Caki2 (cell line): ENCODE measurements around the gene ITPRIPL2. TPM values are rescaled to one million over a fixed set of nuclear protein-coding genes. Genes with fewer than 3 reads are reported as not detected.

Source experiments
- DNase-seq: peaks from one replicate; pipeline ENCODE4 v3.0.0-alpha.2; 2015; ENCODE audit warnings: low read depth
- in situ Hi-C: cut with HindIII; loops from 2 replicates; pipeline ENCODE4 v1.10.0; 2016; ENCODE audit warnings: low sequenced_read_pairs, low pct_unique_long_range_greater_than_20kb, mixed read lengths
- total RNA-seq: library from RNA; depleted of rRNA; stranded (reverse); fragments of >200 nt; shearing (Covaris generic); gene quantifications from 2 replicates; pipeline ENCODE4 v1.2.3, GENCODE V29; 2014; ENCODE audit warnings: low replicate concordance

The ITPRIPL2 gene
- total RNA-seq, 1 experiment from 2014 or later, result 19.7 TPM

GRCh38 chr16:19090916-19091315, 22.8 kb upstream of the ITPRIPL2 start:
- no peak for DNase-seq
- in situ Hi-C loops, result no loop called here

GRCh38 chr16:19092653-19093410, 20.9 kb upstream of the ITPRIPL2 start:
- in situ Hi-C loops, result no loop called here
- DNase-seq, result no peak

- in situ Hi-C loops, result no loop called here
- no peak for DNase-seq
Observed at GRCh38 chr16:19093631-19094541, 19.9 kb upstream of the ITPRIPL2 start.

- in situ Hi-C loops, result no loop called here
- peak; percentile 78 for DNase-seq
Observed at GRCh38 chr16:19094542-19095365, 19.0 kb upstream of the ITPRIPL2 start.

DNA sequence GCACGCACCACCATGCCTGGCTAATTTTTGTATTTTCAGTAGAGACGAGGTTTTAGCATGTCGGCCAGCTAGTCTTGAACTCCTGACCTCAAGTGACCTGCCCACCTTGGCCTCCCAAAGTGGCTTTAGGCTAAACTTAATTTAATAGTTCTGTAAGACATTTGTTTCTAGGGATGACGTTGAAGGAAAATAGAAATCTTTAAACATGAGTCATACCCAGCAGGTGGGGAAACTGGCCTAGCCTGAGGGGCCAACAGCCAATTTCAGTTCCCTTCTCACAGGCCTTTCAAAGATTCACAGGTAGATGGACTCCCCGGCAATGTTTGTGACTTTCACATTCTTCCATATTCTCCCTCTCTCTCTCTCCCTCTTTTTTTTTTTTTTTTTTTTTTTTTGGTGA, 18.1 kb upstream of the ITPRIPL2 start:
- DNase-seq, result peak; percentile 63
- in situ Hi-C loops, result no loop called here

DNA sequence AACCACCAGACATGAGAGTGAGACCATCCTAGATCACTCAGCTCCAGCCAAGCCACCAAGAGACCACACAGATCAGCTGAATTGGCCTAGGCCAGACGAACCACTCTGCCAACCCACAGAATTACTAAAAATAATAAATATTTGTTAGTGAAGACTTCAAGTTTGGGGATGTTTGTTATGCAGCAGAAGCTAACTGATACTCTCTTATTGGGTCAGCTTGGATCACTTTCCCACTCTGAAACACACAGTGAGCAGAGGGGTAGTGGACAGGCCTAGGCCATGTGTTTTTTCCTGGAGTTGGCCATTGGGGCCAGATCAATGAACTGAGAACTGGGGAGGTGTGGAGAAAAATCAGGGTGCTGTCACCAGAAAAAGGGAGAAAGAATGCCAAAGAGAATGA, 15.6 kb upstream of the ITPRIPL2 start:
- no peak for DNase-seq
- in situ Hi-C loops, result no loop called here

GRCh38 chr16:19102187-19102872, 11.4 kb upstream of the ITPRIPL2 start:
- in situ Hi-C loops, result loop anchor here (25.0 kb wide), 1 partner anchor 435 kb away; no protein-coding TSS in a partner anchor
- no peak for DNase-seq

DNA sequence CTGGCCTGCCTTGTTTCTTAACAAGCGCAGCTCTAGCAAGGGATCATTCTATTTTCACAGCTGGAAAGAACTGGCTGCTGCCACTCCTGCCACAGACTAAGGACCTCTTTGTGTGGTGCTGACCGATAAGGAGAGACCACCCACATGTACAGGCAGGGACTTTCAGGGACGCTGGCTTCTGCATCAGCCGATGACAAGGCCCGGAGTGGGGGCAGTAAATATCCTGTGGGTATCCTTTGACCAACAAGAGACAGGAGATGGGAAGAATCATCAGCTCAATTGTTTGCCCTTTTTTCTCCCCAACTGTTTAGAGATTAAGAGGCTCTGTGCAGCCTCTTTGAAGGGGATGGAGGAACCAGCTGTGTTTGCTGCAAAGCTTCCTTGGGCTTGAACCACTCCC, 9.2 kb upstream of the ITPRIPL2 start:
- in situ Hi-C loops, result loop anchor here (25.0 kb wide), 1 partner anchor 433 kb away; no protein-coding TSS in a partner anchor
- no peak for DNase-seq

DNA sequence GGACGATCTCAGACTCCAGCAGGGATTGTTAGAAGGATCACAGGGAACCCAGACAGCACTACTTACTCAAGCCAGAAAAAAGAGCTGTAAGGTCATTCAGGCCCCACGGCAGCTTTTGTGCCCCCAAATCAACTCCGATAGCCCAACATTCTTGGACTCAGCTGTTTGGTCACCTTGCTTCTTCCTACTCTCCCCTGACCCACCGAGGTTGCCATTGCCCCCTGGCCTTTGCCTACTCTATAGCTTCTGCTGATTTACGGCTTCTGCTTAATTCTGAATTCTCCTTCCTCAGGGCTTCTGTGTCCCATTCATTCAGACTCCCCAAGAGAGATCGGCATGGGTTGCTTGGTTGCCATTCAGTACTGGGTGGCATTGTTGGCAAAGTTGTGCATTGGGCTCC, 8.6 kb upstream of the ITPRIPL2 start:
- no peak for DNase-seq
- in situ Hi-C loops, result loop anchor here (25.0 kb wide), 1 partner anchor 432 kb away; no protein-coding TSS in a partner anchor

DNA sequence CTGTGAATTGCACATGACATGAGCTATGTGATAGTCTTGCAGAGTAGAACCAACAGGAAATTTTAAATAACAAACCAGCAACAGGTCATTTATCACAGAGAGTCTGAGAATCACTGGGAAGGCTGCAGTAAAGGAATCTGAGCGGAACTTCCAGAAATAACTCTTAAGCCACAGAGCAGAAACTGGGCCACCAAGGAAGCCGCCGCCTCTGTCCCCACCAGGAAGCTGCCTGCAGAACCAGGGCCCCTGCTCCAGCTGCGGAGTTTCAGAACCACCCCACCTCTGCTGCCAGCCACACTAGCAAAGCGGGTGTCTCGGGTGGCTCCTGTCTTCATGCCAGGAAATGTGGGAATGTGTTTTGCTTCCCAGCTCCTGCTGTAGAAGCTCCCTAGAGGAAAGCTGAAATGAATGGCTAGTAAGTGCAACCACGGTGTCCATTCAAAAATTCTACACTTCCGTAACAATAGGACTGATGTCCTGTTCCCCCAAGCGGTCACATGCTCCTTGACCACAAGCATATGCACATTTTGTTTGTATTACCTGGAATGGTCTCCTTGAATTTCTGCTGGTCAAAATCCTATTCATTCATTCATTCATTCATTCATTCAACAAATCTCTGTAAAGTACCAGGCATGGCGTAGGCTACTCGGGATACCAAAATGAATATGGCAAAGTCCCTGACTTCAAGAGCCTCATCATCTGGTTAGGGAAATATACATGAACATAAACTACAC, 7.7 kb upstream of the ITPRIPL2 start:
- in situ Hi-C loops, result loop anchor here (25.0 kb wide), 1 partner anchor 431 kb away; no protein-coding TSS in a partner anchor
- peak; percentile 32 for DNase-seq

- DNase-seq, result no peak
- in situ Hi-C loops, result loop anchor here (25.0 kb wide), 1 partner anchor 431 kb away; no protein-coding TSS in a partner anchor
Observed at GRCh38 chr16:19106625-19107020, 7.1 kb upstream of the ITPRIPL2 start.

- in situ Hi-C loops, result loop anchor here (25.0 kb wide), 1 partner anchor 429 kb away; no protein-coding TSS in a partner anchor
- no peak for DNase-seq
Observed at GRCh38 chr16:19108409-19109287, 5.1 kb upstream of the ITPRIPL2 start.

GRCh38 chr16:19109288-19109664, 4.5 kb upstream of the ITPRIPL2 start:
- in situ Hi-C loops, result loop anchor here (25.0 kb wide), 1 partner anchor 428 kb away; no protein-coding TSS in a partner anchor

DNA sequence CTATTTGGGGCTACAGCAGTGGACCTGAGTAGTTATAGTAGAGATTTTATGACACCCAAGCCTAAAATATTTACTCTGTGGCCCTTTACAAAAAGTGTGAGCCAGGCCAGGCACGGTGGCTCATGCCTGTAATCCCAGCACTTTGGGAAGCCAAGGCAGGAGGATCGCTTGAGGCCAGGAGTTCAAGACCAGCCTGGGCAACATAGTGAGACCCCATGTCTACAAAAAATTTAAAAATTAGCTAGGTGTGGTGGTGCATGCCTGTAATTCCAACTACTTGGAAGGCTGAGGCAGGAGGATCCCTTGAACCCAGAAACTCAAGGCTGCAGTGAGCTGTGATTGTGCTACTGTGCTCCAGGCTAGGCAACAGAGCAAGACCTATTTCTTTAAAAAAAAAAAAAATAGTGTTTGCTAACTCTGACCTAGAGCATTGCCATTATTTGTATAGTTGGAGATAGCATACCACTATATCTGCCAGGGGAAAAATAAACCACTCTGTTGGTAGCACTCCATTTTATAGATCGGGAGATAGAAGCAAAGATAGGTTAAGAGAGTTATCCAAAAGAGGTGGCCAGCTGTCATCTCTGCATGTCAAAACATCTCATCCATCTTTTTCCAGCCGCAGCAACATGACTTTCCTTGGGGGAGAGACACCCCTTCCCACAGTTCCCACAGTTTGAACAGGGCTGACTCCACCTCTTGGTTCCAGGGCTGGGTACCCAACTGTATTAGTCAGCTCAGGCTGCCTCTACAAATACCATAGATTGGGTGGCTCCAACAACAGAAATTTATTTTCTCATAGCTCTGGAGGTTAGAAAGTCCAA, 3.0 kb upstream of the ITPRIPL2 start:
- in situ Hi-C loops, result loop anchor here (25.0 kb wide), 1 partner anchor 427 kb away; no protein-coding TSS in a partner anchor
- DNase-seq, result no peak

More at GRCh38 chr16:19109288-19109664, 4.5 kb upstream of the ITPRIPL2 start:
- no peak for DNase-seq

DNA sequence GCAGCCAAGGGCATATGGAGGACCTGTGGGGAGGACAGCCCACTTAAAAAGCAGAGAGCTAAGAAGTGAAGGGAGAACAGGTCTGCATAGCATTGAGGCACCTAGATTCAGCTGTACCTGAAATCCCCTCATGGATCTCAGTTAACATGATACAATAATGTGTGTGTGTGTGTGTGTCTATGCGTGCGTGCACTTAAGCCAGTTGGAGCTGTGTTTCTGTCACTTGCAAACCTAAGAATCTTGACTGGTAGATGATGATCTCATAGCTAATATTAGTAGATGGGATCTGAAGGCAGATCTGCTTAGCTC, 1.7 kb upstream of the ITPRIPL2 start:
- no peak for DNase-seq
- in situ Hi-C loops, result loop anchor here (25.0 kb wide), 1 partner anchor 425 kb away; no protein-coding TSS in a partner anchor
